GM23338 (cell line): ENCODE measurements around the gene RTL10. TPM values are rescaled to one million over a fixed set of nuclear protein-coding genes. Genes with fewer than 3 reads are reported as not detected.

Experiments used
- ATAC-seq: fragments of 200-7000 bp; cut with Tn5 transposase; 3 replicates; pipeline ENCODE4 v1.9.1; 2020
- DNase-seq: peaks from one replicate; pipeline ENCODE4 v3.0.0-alpha.2; 2015; ENCODE audit warnings: low spot score
- H2AFZ ChIP-seq: fragments of 200-600 bp; sonication (generic); 2 replicates; pipeline ENCODE4 v1.8.0; 2016; ENCODE audit warnings: antibody characterized with exemption, mild to moderate bottlenecking, moderate library complexity
- H3F3A ChIP-seq: fragments of 200-600 bp; sonication (generic); replicated peaks from 2 replicates; pipeline ENCODE4 v1.8.0; 2017; ENCODE audit warnings: antibody characterized with exemption, mixed run types, low read depth
- H3K27ac ChIP-seq: fragments of 200-600 bp; sonication (generic); 2 replicates; pipeline ENCODE4 v1.6.1; 2016; ENCODE audit warnings: low read depth
- H3K27me3 ChIP-seq: fragments of 200-600 bp; sonication (generic); 2 replicates; pipeline ENCODE4 v1.8.0; 2016; ENCODE audit warnings: mild to moderate bottlenecking, mixed run types, moderate library complexity; ENCODE audit not compliant: insufficient read depth
- H3K36me3 ChIP-seq: fragments of 200-600 bp; sonication (generic); 2 replicates; pipeline ENCODE4 v1.8.0; 2016; ENCODE audit warnings: mild to moderate bottlenecking; ENCODE audit not compliant: insufficient read depth
- H3K4me1 ChIP-seq: fragments of 200-600 bp; sonication (generic); 2 replicates; pipeline ENCODE4 v1.8.0; 2016; ENCODE audit warnings: mild to moderate bottlenecking, moderate library complexity; ENCODE audit not compliant: insufficient read depth
- H3K4me2 ChIP-seq: fragments of 200-600 bp; sonication (generic); 2 replicates; pipeline ENCODE4 v1.7.1; 2017; ENCODE audit warnings: mixed run types
- H3K4me3 ChIP-seq: fragments of 200-600 bp; sonication (generic); 2 replicates; pipeline ENCODE4 v1.6.1; 2016; ENCODE audit warnings: mixed run types
- H3K79me2 ChIP-seq: fragments of 200-600 bp; sonication (generic); replicated peaks from 2 replicates; pipeline ENCODE4 v1.8.0; 2017; ENCODE audit warnings: mild to moderate bottlenecking; ENCODE audit not compliant: insufficient read depth
- H3K9me2 ChIP-seq: fragments of 200-600 bp; sonication (generic); 2 replicates; pipeline ENCODE4 v1.8.0; 2017; ENCODE audit not compliant: insufficient read depth
- H4K20me1 ChIP-seq: fragments of 200-600 bp; sonication (generic); replicated peaks from 2 replicates; pipeline ENCODE4 v1.8.0; 2017; ENCODE audit warnings: mild to moderate bottlenecking; ENCODE audit not compliant: insufficient read depth
- H3K27ac Mint-ChIP-seq: 2 replicates; pipeline ENCODE4 v1.8.0; 2020; ENCODE audit warnings: inconsistent platforms, mild to moderate bottlenecking, moderate library complexity, mixed read lengths
- H3K27me3 Mint-ChIP-seq: 3 replicates; pipeline ENCODE4 v1.8.0; 2022; ENCODE audit warnings: low read depth, mild to moderate bottlenecking, moderate library complexity, mixed read lengths, inconsistent platforms; ENCODE audit not compliant: insufficient read depth, poor library complexity
- H3K36me3 Mint-ChIP-seq: 3 replicates; pipeline ENCODE4 v1.8.0; 2021; ENCODE audit warnings: low read depth, mild to moderate bottlenecking, inconsistent platforms, moderate library complexity, mixed read lengths
- H3K4me1 Mint-ChIP-seq: 3 replicates; pipeline ENCODE4 v1.8.0; 2020; ENCODE audit warnings: mild to moderate bottlenecking, inconsistent platforms, mixed read lengths
- H3K4me3 Mint-ChIP-seq: 3 replicates; pipeline ENCODE4 v1.8.0; 2021; ENCODE audit warnings: moderate library complexity, mild to moderate bottlenecking, inconsistent platforms, mixed read lengths
- H3K9me3 Mint-ChIP-seq: 3 replicates; pipeline ENCODE4 v1.8.0; 2020; ENCODE audit warnings: moderate library complexity, mild to moderate bottlenecking, inconsistent platforms, mixed read lengths
- CREB1 ChIP-seq: fragments of 250-450 bp; sonication (Bioruptor Pico); IDR thresholded peaks from 2 replicates; pipeline ENCODE4 v1.5.0; 2020; ENCODE audit warnings: low read depth, mild to moderate bottlenecking, moderate library complexity
- CTCF ChIP-seq, 2 experiments: fragments of 200-600 bp in 1 of 2; sonication (generic) in 1 of 2; conservative IDR thresholded peaks; 2 replicates each; pipeline versions ENCODE4 v1.5.1 to v1.6.1; 2016 to 2017; ENCODE audit warnings: antibody characterized with exemption in 2 of 2, low read depth in 2 of 2, mild to moderate bottlenecking in 2 of 2, moderate library complexity in 1 of 2
- ETS1 ChIP-seq: IDR thresholded peaks from 2 replicates; pipeline ENCODE4 v1.6.1; 2016; ENCODE audit warnings: antibody characterized with exemption
- REST ChIP-seq: IDR thresholded peaks from one replicate; pipeline ENCODE4 v1.6.1; 2018; ENCODE audit warnings: antibody characterized with exemption; ENCODE audit not compliant: unreplicated experiment
- polyA plus RNA-seq: library from polyadenylated mRNA; unstranded; fragments of >200 nt; fragmentation: Nextera tagmentation; extraction: Ambion mirVana; gene quantifications from 2 replicates; pipeline ENCODE4 v1.2.1, GENCODE V29; 2016
- total RNA-seq: library from RNA; depleted of rRNA; stranded (reverse); fragments of >200 nt; shearing (Covaris generic); gene quantifications from 2 replicates; pipeline ENCODE4 v1.2.3, GENCODE V29; 2014

RTL10 gene
- total and polyA plus RNA-seq, 2 experiments from 2014 or later, result 9.4 to 17.4 TPM

GRCh38 chr22:19880786-19881569 lies 26.3 kb upstream of the RTL10 start:
- no peaks in the 10 kb centered on the region for H3K9me2 ChIP-seq
- ATAC-seq (peak; percentile 81), DNase-seq (peak; percentile 99)
- peaks cover 26% of the 10 kb centered on the region for H3K27me3 Mint-ChIP-seq
- no peaks in the 10 kb centered on the region for H3K9me3 Mint-ChIP-seq
- H3K79me2 ChIP-seq, result no peaks in the 10 kb centered on the region
- H3K4me2 ChIP-seq, result peak overlapping the region; percentile 54
- H2AFZ ChIP-seq, result no peak overlapping the region
- peak overlapping the region; percentile 88 for H3K27ac ChIP-seq
- H3F3A ChIP-seq, result peaks cover 4% of the 10 kb centered on the region
- H3K36me3 Mint-ChIP-seq, result no peaks in the 10 kb centered on the region; the same call in 2 of the 3 replicates
- peak overlapping the region; percentile 97 for H3K27ac Mint-ChIP-seq
- H3K27me3 ChIP-seq, result no peaks in the 10 kb centered on the region
- peaks cover 32% of the 10 kb centered on the region for H3K4me1 Mint-ChIP-seq
- no peak for TF ChIP-seq CREB1
- TF ChIP-seq CTCF (conservative IDR thresholded peaks at IDR 0.05; ENCODE audit: low read depth in 2 of 2), result no peak
- TF ChIP-seq ETS1, result peak; percentile 59
- no peaks in the 10 kb centered on the region for H3K36me3 ChIP-seq
- peak overlapping the region; percentile 59 for H3K4me3 Mint-ChIP-seq
- no peaks in the 10 kb centered on the region for H4K20me1 ChIP-seq
- peaks cover 18% of the 10 kb centered on the region for H3K4me1 ChIP-seq
- H3K4me3 ChIP-seq, result peak overlapping the region; percentile 28; the same call in 1 of the 2 replicates

GRCh38 chr22:19879992-19880785 lies 25.5 kb upstream of the RTL10 start:
- H2AFZ ChIP-seq, result no peak overlapping the region
- no peaks in the 10 kb centered on the region for H3K27me3 ChIP-seq
- H3K9me3 Mint-ChIP-seq, result no peaks in the 10 kb centered on the region
- H3K4me1 ChIP-seq, result peaks cover 18% of the 10 kb centered on the region
- H3F3A ChIP-seq, result peaks cover 4% of the 10 kb centered on the region
- H3K27ac Mint-ChIP-seq, result peak overlapping the region; percentile 97
- H3K4me2 ChIP-seq, result peak overlapping the region; percentile 54
- H3K4me3 Mint-ChIP-seq, result peak overlapping the region; percentile 60
- H3K9me2 ChIP-seq, result no peaks in the 10 kb centered on the region
- peaks cover 32% of the 10 kb centered on the region for H3K4me1 Mint-ChIP-seq
- H4K20me1 ChIP-seq, result no peaks in the 10 kb centered on the region
- H3K27me3 Mint-ChIP-seq, result peaks cover 23% of the 10 kb centered on the region
- ATAC-seq, result no peak; the same call in 2 of the 3 replicates
- H3K79me2 ChIP-seq, result no peaks in the 10 kb centered on the region
- no peaks in the 10 kb centered on the region for H3K36me3 ChIP-seq
- H3K27ac ChIP-seq, result peak overlapping the region; percentile 79
- peak overlapping the region; percentile 28; the same call in 1 of the 2 replicates for H3K4me3 ChIP-seq
- DNase-seq, result no peak
- no peaks in the 10 kb centered on the region; the same call in 2 of the 3 replicates for H3K36me3 Mint-ChIP-seq
- TF ChIP-seq ETS1 (no peak), REST (no peak)
